HS-27A (cell line): ENCODE measurements around the gene PTPRG.

Experiments
- DNase-seq: peaks from one replicate; pipeline ENCODE4 v3.0.0-alpha.2; 2012; ENCODE audit warnings: low read depth, missing footprints

The PTPRG gene

GRCh38 chr3:61618871-61619270, 57.5 kb downstream of the PTPRG start:
- DNase-seq: no peak

- DNase-seq: no peak
Observed at GRCh38 chr3:61620073-61620472, 58.7 kb downstream of the PTPRG start.

GRCh38 chr3:61624300-61624699, 62.9 kb downstream of the PTPRG start:
- no peak for DNase-seq

GRCh38 chr3:61625429-61625828, 64.1 kb downstream of the PTPRG start:
- no peak for DNase-seq

GRCh38 chr3:61626484-61626883, 65.1 kb downstream of the PTPRG start:
- no peak for DNase-seq

GRCh38 chr3:61627768-61628185, 66.4 kb downstream of the PTPRG start:
- DNase-seq: peak; percentile 96

- DNase-seq: no peak
Observed at GRCh38 chr3:61628636-61629035, 67.3 kb downstream of the PTPRG start.

- DNase-seq: no peak
Observed at GRCh38 chr3:61629442-61629841, 68.1 kb downstream of the PTPRG start.

GRCh38 chr3:61631108-61631769, 69.9 kb downstream of the PTPRG start:
- no peak for DNase-seq

GRCh38 chr3:61632568-61633175, 71.3 kb downstream of the PTPRG start:
- DNase-seq: no peak

- DNase-seq: no peak
Observed at GRCh38 chr3:61634678-61635077, 73.3 kb downstream of the PTPRG start.

GRCh38 chr3:61637088-61638051, 76.0 kb downstream of the PTPRG start:
- DNase-seq: no peak

GRCh38 chr3:61638741-61639140, 77.4 kb downstream of the PTPRG start:
- no peak for DNase-seq

GRCh38 chr3:61639991-61640390, 78.6 kb downstream of the PTPRG start:
- DNase-seq: no peak

- no peak for DNase-seq
Observed at GRCh38 chr3:61645148-61645547, 83.8 kb downstream of the PTPRG start.

GRCh38 chr3:61646360-61646759, 85.0 kb downstream of the PTPRG start:
- DNase-seq: no peak

- DNase-seq: no peak
Observed at GRCh38 chr3:61646851-61647525, 85.6 kb downstream of the PTPRG start.

- DNase-seq: no peak
Observed at GRCh38 chr3:61648481-61648880, 87.1 kb downstream of the PTPRG start.

GRCh38 chr3:61649381-61650170, 88.2 kb downstream of the PTPRG start:
- no peak for DNase-seq

GRCh38 chr3:61650276-61650675, 88.9 kb downstream of the PTPRG start:
- DNase-seq: no peak

GRCh38 chr3:61650719-61651410, 89.5 kb downstream of the PTPRG start:
- DNase-seq: no peak
